Measurements from ENCODE around the gene MCM9.

MCM9 gene

DNA sequence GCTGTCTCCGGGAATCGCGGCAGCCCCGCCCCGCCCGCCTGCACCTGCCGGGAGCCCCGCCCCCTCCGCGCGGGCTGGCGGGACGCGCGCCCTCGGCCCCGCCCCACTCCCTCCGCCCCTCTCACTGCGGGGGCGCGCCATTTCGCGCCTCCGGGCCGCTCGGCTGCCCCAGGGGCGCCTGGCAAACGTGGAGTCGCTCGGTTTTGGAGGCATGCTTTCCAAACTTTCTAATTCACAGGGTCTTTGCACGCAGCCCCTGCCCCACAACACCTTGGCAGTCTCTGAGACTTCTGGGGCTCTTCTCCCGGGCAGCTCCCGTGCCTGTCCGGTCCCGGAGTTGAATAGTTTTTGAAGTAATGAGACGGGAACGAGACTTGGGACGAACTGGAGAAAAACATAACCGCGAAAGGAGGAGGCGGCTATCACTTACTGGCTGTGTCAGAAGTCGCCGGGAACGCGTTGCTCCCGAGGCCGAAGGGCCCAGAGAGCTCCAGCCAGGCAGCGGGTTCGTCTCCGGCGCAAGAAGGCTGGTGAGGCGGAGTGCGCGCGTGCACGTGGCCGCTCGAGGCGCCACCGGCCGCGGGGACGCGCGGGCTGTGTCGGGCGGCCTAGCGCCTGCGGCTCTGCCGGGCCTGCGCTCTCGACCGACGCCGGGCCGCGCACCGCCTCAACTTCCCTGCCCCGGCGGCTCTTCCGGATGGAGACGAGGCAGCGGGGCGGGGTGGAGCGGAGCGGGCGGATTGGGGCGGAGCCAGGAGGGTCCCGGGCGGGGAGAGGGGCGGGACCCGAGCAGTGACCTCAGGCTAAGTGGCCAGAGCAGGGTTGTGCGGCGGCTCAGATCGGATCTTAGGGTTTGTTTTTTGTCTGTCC, at the start of gene MCM9:
TSS of gene MCM9 (minus strand) at position 699 of the 870 bp plus-strand sequence. CDS start 3,436 bp downstream, outside the sequence.
- peak within 1 kb of the TSS; percentile 93 to 95 for H3K27ac ChIP-seq
- TF ChIP-seq, protein P1, sequence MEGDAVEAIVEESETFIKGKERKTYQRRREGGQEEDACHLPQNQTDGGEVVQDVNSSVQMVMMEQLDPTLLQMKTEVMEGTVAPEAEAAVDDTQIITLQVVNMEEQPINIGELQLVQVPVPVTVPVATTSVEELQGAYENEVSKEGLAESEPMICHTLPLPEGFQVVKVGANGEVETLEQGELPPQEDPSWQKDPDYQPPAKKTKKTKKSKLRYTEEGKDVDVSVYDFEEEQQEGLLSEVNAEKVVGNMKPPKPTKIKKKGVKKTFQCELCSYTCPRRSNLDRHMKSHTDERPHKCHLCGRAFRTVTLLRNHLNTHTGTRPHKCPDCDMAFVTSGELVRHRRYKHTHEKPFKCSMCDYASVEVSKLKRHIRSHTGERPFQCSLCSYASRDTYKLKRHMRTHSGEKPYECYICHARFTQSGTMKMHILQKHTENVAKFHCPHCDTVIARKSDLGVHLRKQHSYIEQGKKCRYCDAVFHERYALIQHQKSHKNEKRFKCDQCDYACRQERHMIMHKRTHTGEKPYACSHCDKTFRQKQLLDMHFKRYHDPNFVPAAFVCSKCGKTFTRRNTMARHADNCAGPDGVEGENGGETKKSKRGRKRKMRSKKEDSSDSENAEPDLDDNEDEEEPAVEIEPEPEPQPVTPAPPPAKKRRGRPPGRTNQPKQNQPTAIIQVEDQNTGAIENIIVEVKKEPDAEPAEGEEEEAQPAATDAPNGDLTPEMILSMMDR (IDR thresholded peaks at IDR 0.05) = no peak
- H3K4me3 ChIP-seq = peak within 1 kb of the TSS; percentile 83
- DNase-seq (ENCODE audit: low spot score) = peak; percentile 88

DNA sequence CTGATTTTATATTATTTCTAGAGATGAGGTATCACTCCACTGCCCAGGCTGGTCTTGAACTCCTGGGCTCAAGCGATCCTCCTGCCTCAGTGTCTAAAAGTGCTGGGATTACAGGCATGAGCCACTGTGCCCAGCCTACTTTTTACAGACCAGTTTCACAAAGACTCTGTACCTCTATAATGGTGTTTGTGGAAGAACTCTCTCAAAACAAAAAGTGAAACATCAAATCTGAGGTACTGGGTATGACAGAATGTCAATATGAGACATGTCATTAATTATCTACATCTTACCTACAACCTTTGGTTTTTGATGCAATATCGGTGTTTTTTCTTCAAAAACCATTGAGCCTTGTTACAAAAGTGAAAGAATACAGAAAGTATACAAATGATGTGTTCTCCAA, 49.4 kb upstream of the MCM9 start:
- DNase-seq (ENCODE audit: low spot score) = no peak
- no peak overlapping the region for H3K27ac ChIP-seq
- TF ChIP-seq, protein P1 (IDR thresholded peaks at IDR 0.05) = no peak
- no peak overlapping the region for H3K4me3 ChIP-seq

DNA sequence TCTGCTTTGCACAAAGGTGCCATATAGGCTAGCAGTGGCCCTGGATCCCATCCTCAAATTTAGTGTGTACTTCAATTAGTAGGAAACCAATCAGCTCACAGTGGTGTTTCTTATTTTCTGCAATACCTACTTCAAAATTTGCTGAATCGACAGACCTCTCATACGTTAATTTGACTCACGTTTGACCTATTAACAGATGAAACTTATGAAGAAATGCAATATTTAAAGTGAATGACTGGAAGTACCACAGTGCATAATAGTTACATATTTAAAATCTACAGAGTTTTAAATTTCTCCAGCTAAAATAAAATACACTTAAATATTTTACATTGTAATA, 47.6 kb upstream of the MCM9 start:
- no peak overlapping the region for H3K27ac ChIP-seq
- DNase-seq (ENCODE audit: low spot score) = no peak
- TF ChIP-seq, protein P1 (IDR thresholded peaks at IDR 0.05) = no peak
- no peak overlapping the region for H3K4me3 ChIP-seq

DNA sequence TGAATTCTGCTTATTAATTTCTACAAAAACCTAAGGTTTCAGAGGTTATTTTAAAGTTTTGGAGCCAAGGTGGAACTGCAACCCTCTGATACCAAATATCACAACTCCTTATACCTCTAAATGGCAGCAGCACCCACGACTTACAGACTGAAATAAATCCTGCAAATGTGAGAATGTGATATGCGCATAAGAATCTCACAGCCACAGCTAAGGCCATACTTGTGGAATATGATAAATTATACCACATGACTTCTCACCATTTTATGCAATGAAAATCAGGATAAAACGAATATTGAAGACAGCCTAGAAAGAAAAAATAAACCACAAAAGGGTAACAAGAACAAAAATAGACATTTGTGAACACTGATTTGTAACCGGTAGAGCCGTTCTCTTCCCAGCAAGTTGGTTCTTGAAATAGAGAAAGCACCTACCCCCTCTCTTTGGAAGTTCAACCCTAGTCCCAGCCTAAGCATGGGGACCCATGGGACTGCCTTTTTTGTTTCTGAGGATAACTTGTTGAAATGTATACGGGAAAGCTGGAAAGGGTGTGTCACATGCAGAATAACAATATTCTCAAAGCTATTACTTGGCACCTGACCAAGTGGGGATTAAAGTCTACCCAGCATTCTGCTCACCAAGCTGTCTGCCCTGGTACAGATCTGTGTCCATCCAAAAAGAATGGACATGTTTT, 47.1 kb upstream of the MCM9 start:
- TF ChIP-seq, protein P1 (IDR thresholded peaks at IDR 0.05) = no peak
- no peak for DNase-seq (ENCODE audit: low spot score)
- H3K27ac ChIP-seq = no peak overlapping the region
- no peak overlapping the region for H3K4me3 ChIP-seq

DNA sequence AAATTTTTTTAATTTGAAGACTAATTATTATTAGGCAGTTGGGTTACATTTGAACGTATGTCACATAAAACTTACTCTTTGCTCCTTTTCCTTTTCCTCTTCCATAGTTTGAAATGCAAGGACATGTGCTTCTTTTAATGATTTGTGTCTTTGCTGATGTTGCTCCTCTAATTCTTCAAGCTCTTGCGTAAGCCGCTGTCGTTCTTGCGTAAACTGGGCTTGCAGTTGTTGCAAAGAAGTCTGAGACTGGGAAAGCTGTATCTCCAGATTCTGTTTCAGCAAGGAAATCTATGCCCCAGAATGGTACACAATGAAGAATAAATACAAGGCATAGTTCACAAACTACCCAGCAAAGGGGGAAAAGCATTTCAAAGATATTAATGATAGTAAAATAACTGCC, 45.1 kb upstream of the MCM9 start:
- no peak for DNase-seq (ENCODE audit: low spot score)
- no peak overlapping the region for H3K4me3 ChIP-seq
- H3K27ac ChIP-seq = no peak overlapping the region
- TF ChIP-seq, protein P1 (IDR thresholded peaks at IDR 0.05) = no peak

DNA sequence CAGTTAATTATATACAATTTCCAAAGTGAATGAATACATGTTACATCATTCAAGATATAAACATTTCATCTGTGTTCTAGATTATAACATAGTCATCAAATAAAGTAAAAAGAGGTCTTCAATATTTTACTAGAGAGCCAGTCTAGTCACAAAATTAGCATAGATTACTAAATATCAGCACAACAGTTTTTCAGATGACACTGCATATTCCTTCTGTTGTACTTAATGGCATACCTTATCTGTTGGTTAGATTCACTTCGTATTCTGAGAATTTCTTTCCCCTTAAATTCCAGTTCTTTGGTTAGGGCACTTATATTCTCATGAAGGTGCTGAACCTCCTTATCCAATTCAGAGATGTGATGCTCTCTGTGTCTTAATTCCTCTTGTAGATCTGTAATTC, 39.8 kb upstream of the MCM9 start:
- Histone ChIP-seq H3K27ac (no peak overlapping the region), H3K4me3 (no peak overlapping the region)
- DNase-seq (ENCODE audit: low spot score) = no peak
- TF ChIP-seq, protein P1 (IDR thresholded peaks at IDR 0.05) = no peak
